Measurements from ENCODE around the gene MTARC2.
"Not testable (repeated sequence)": the region's sequence is repeated elsewhere in the genome, so short reads cannot be mapped to it uniquely, and the experiment has no call there.

MTARC2 gene

DNA sequence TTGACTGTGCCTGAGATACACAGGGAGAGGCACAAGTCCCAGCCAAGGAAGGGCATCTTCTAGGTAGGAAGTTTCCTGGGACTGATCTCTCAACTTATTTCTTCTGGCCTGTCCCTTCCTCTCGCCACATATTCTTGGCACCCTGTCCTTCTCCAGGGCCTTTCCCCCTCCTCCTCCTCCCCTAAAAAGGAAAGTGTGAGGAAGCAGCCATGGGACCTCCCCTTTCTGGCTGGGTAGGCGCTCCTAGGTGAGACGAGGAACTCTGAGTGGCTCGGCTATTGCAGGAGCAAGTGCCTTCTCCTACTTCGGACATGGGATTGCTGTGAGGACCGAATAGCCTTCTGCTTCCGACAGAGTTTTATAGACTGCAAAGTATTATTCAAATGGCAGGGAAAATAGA lies 15.5 kb upstream of the MTARC2 start:
- DNase-seq: no peak

DNA sequence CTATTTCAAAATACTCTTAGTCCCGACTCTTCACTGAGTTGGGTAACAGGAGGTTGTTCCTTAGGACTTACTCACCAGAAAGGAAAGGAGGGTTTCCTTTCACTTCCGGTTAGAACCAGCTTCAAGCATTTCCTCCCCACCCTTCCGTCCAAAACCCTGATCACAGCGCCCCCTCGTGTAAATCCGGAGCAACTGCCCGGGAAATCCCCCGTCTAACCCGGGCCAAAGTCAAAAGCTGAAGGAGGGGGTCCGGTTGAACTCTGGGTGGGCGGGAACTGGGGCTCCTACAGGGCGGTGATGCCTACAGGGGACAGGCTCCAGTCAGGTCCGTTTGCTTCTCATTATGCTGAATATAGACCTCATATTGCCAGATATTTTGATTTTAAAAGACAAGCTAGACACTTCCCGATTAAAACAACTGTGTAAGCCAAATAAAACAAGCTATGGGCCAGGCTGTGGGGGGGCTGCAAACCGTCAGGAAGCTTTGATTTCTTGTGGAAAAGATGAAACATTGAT lies 15.0 kb upstream of the MTARC2 start:
- DNase-seq: peak; percentile 78 to 84

DNA sequence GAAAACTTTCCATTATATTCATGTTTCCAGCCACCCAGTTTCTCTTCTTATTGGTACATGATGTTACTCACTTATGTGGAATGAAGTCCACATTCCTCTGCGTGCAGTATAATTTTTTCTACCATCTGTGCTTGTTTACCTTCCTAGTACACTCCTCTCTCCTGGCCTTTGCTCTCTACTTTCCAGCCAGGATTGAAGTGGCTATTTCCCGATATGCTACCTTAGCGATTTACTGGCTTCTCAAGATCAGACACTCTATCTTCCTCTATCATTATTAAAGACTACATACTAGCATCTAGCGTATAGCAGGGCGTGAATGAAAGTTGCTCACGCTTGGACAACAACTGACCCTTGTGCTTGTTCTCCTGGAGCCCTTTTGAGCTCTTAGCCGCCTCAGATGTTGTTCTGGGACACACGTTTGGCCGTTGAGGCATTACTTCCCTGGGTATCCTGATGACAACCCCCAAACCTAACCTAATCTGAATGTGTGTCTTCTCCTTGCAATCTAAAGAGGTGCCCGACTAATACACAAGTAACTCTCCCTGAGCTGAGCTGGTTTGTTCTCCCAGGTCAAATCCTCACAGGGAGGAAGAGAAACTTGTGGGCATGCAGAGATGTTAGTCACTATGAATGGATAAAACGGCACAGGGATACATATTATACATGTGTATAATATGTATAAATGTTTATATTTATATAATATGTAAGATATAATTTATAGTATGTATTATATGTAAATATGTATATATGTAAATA lies 13.4 kb upstream of the MTARC2 start:
- no peak for DNase-seq

GRCh38 chr1:220736283-220736682 lies 11.8 kb upstream of the MTARC2 start:
- not testable (repeated sequence) for DNase-seq

DNA sequence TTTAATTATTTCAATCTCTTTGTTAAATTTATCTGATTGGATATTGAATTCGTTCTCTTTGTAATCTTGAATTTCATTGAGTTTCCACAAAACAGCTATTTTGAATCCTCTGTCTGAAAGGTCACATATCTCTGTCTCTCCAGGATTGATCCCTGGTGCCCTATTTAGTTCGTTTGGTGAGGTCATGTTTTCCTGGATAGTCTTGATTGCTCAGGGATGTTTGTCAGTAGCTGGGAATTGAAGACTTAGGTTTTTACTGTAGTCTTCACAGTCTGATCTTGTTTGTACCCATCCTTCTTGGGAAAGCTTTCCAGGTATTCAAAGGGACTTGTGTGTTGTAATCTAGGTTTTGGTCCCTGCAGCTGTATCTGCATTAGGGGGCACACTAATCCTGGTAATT lies 6.8 kb upstream of the MTARC2 start:
- no peak for DNase-seq

DNA sequence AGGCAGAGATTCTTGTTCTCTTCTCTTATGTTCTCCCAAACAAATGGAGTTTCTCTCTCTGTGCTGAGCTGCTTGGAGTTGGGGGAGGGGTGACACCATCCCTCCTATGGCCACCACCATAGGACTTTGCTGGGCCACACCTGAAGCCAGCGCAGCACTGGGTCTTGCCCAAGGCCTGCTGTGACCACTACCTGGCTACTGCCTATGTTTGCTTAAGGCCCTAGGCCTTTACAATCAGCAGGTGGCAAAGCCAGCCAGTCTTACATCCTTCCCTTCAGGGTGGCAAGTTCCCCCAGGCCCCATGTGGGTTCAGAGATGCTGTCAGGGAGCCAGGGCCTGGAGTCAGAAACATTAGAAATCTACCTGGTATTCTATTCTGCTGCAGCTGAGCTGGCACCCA lies 6.3 kb upstream of the MTARC2 start:
- DNase-seq: no peak

DNA sequence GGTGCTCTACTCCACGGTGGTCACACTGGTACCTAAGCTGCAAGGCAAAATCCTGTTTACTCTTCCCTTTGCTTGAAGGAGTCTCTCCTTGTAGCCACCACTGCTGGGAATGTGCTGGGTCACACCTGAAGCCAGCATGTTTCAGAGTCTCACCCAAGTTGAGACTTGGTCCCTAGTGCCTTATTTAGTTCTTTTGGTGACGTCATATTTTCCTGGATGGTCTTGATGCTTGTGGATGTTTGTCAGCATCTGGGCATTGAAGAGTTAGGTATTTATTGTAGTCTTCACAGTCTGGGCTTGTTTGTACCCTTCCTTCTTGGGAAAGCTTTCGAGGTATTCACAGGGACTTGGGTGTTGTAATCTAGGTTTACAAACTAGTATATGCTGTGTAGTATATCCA lies 5.6 kb upstream of the MTARC2 start:
- DNase-seq: no peak

DNA sequence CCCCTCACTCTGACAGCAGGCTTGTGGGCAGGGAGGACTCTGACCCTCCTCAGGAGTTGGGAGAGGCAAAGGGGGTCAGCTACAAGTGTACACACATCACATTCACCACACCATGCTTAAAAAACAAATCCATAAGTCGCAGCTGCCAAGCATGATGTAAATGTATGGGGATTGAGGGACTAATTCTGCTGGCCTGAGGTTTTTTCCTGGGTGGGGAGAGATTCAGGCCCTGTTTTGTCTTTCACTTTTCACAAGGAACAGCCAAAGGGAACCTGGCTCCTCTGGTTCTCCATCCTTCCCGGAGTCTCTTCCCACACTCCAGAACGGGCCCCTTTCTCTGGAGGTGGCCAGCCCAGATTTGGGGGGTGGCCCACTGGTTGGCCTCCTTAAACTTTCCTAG lies 1.3 kb upstream of the MTARC2 start:
- DNase-seq: no peak

GRCh38 chr1:220747437-220748088 lies 559 bp upstream of the MTARC2 start:
- no peak for DNase-seq

- DNase-seq: no peak
Measured at GRCh38 chr1:220748936-220749335, 814 bp downstream of the MTARC2 start.

DNA sequence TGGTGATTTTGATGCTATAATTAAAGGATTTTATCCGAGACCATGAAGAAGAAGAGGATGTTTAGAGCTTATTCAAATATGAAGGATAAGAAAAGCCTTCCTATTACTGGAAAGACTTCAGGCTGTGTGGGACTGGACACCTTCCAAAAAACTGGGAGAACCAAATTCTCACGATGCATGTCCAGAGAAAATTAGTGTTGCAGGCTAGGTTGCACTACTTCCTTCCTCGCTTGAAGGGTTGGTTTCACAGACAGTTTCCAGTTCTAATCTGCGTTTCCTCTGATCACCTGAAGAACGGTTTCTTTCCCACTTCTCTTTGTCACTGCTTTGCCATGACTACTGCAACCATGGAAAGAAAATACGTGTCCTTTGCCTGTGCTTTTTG lies 2.0 kb downstream of the MTARC2 start:
- DNase-seq: no peak

GRCh38 chr1:220751111-220751510 lies 3.0 kb downstream of the MTARC2 start:
- DNase-seq: no peak

DNA sequence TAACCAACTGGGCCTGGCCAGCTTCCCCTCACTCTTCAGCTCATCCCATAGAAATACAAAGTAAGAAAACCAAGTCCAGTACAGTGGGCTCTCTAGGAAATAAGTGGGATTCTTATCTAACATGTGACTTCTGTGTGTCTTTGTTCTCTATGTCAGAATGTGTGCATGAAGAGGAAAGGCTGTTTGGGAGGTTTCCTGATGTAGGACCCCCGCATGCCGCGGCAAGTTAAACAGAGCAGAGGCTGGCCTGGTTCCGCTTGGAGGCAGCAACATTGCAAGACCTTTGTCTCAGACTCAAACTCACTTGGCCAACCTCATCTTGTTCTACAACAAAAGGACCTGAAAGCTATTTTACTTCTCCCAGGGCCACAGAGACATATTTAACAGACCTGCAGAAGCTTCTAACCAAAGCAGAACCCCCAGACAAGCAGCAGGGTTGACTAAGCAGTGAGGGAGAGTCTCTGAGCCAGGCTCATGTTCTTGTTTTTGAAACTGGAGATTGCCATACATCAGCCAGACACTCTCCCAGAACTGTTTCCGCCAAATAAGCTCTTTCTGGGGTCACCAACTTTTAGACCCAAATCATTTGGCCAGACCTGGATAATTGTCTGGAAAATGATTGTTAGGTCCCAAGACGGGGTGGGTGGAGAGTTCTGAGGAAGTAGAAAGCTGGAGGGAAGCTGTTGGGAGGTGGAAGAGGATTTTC lies 6.2 kb downstream of the MTARC2 start:
- no peak for DNase-seq

- DNase-seq: no peak
Measured at GRCh38 chr1:220754918-220755295, 6.8 kb downstream of the MTARC2 start.

- DNase-seq: no peak
Measured at GRCh38 chr1:220755309-220755708, 7.2 kb downstream of the MTARC2 start.

GRCh38 chr1:220757441-220757840 lies 9.3 kb downstream of the MTARC2 start:
- no peak for DNase-seq

- DNase-seq: no peak
Measured at GRCh38 chr1:220759147-220759546, 11.0 kb downstream of the MTARC2 start.

DNA sequence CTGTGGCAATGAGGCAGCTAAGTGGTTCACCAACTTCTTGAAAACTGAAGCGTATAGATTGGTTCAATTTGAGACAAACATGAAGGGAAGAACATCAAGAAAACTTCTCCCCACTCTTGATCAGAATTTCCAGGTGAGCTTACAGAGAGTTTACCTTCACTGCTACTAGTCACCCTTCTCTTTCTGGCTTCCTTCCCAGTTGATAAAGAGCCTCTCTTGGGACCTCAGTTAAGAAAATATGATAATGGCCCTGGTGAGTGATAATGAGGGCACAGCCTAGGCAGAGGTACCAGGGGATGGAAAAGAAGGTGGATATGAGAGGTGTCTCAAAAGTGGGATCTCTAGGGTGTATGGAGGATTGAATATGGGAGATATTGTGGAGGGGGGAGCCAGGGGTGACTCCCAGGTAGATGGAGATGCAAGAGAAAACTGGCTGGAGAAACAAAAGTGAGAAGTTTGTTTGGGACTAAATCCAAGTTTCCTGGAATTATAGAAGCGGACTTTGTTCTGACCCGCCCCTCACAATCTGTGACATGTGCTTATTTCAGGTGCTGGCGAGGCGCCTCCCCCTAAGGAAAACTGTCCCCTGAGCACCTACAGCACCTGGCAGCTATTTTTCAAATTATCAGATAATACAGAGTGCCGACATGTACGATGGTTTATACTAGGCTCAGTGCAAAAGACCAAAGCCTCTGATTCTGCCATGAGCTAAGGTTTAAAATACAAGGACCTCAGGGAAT lies 13.7 kb downstream of the MTARC2 start:
- DNase-seq: no peak

GRCh38 chr1:220764757-220765156 lies 16.6 kb downstream of the MTARC2 start:
- no peak for DNase-seq

- DNase-seq: no peak
Measured at GRCh38 chr1:220767312-220768125, 19.4 kb downstream of the MTARC2 start.

DNA sequence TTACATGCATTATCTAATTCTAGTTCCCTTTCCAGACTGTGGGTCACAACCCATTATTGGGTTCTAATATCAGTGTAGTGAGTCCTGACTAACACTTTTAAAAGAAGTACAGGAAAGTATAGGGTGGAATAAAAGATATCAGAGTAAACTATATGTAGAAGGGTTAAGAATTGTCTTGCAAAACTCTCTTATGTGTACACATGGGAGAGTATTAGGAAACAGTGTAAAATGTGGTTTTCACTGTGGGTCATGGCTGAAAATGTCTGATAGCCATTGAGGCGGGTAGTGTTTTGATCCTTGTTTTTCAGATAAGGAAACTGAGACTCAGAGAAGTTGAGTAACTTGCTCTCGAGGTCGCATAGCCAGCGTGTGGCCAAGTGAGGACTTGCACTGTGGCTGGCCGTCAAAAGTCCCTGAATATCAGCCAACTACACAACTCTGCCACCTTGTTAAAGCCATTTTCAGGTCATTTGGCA lies 20.0 kb downstream of the MTARC2 start:
- no peak for DNase-seq

DNA sequence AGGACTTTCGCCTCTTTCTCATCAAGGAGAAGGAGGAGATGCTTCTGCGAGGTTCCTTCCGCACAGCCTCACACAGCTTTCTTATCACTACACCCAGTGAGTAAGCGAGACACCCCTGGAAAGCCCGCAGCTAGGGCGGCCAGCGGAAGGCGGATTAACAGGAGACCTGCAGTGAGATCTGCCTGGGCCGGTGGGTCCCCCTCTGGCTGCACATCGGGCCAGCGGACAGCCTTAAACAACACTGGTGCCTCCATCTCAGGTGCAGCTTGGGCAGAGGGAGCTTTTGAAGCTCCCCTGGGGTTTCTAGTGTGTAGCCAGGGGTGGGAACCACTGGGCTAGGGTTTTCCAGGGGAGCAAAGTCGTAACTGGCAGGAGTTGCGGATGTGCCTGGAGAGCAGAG lies 21.1 kb downstream of the MTARC2 start:
- no peak for DNase-seq

Measured in CD4-positive, alpha-beta T cell treated with Interleukin-1 beta for 1 hour (primary cell).